Endodermal cell (in vitro differentiated cells): ENCODE results near the gene ZNF582. TPM values are rescaled to one million over a fixed set of nuclear protein-coding genes. Genes with fewer than 3 reads are reported as not detected.
A peak's percentile ranks its signal among the peaks of the same experiment; 100 is the strongest.

Experiments used
- DNase-seq: peaks from one replicate; pipeline ENCODE4 v3.0.0-alpha.2; 2017
- H3K27ac ChIP-seq: 2 replicates; pipeline ENCODE4 v1.5.1; 2013; ENCODE audit warnings: mild to moderate bottlenecking, low read depth, low read length, moderate library complexity
- H3K27me3 ChIP-seq: 2 replicates; pipeline ENCODE4 v1.6.1; 2013; ENCODE audit warnings: mild to moderate bottlenecking, low read length, moderate library complexity; ENCODE audit not compliant: insufficient read depth, control insufficient read depth, poor library complexity, severe bottlenecking
- H3K36me3 ChIP-seq: 2 replicates; pipeline ENCODE4 v1.7.0; 2013; ENCODE audit warnings: mild to moderate bottlenecking, low read length, moderate library complexity; ENCODE audit not compliant: control insufficient read depth, insufficient read depth
- H3K4me1 ChIP-seq: one replicate; pipeline ENCODE4 v1.7.0; 2013; ENCODE audit warnings: low read length; ENCODE audit not compliant: control insufficient read depth, insufficient read depth
- H3K4me3 ChIP-seq: 2 replicates; pipeline ENCODE4 v1.5.1; 2013; ENCODE audit warnings: mild to moderate bottlenecking, low read length, moderate library complexity
- H3K9ac ChIP-seq: 2 replicates; pipeline ENCODE4 v1.6.1; 2013; ENCODE audit warnings: mild to moderate bottlenecking, low read length, moderate library complexity; ENCODE audit not compliant: poor library complexity, severe bottlenecking; ENCODE audit errors: extremely low read depth
- H3K9me3 ChIP-seq: 2 replicates; pipeline ENCODE4 v1.6.1; 2013; ENCODE audit warnings: mild to moderate bottlenecking, low read length, moderate library complexity; ENCODE audit not compliant: control insufficient read depth
- H3K27ac Mint-ChIP-seq: 2 replicates; pipeline ENCODE4 v1.8.0; 2020; ENCODE audit warnings: mixed read lengths
- H3K27me3 Mint-ChIP-seq: 2 replicates; pipeline ENCODE4 v1.8.0; 2021; ENCODE audit warnings: mild to moderate bottlenecking, mixed read lengths; ENCODE audit not compliant: insufficient read depth
- H3K36me3 Mint-ChIP-seq: 2 replicates; pipeline ENCODE4 v1.8.0; 2020; ENCODE audit warnings: low read depth, mixed read lengths
- H3K4me1 Mint-ChIP-seq: 2 replicates; pipeline ENCODE4 v1.8.0; 2020; ENCODE audit warnings: mixed read lengths
- H3K4me3 Mint-ChIP-seq: 2 replicates; pipeline ENCODE4 v1.8.0; 2020; ENCODE audit warnings: mild to moderate bottlenecking, moderate library complexity, mixed read lengths
- H3K9me3 Mint-ChIP-seq: 2 replicates; pipeline ENCODE4 v1.8.0; 2020; ENCODE audit warnings: mild to moderate bottlenecking, mixed read lengths
- CTCF ChIP-seq: fragments of 200-600 bp; sonication (generic); conservative IDR thresholded peaks from 2 replicates; pipeline ENCODE4 v1.5.0; 2021; ENCODE audit warnings: antibody characterized with exemption, mild to moderate bottlenecking
- WGBS, 2 experiments: methylation state at CpG; one replicate each; pipeline versions ENCODE4 v1.1.5 to v1.1.7; 2013; ENCODE audit warnings: missing lambda C conversion rate in 2 of 2, mixed read lengths in 1 of 2; ENCODE audit not compliant: insufficient coverage in 1 of 2, insufficient read length in 1 of 2; 5-methylcytosine and 5-hydroxymethylcytosine counted together
- long read RNA-seq, 4 experiments: library from polyadenylated mRNA in 2 of 4; library from RNA in 1 of 4; library from capped mRNA in 1 of 4; stranded (forward) in 3 of 4; unstranded in 1 of 4; transcript quantifications; one replicate each; pipeline ENCODE4 v2.0.0, GENCODE V29; 2020 to 2021; ENCODE audit warnings: inconsistent platforms in 1 of 4
- polyA plus RNA-seq, 2 experiments: library from polyadenylated mRNA; stranded (reverse); fragments of 50-300 nt; gene quantifications; one replicate each; pipeline ENCODE4 v1.2.3, GENCODE V29; 2013
- total RNA-seq, 2 donors: library from RNA; stranded (reverse); fragmentation: NEBNext Ultra II Directional in 1 of 2; extraction: Animal tissue kit (Norgen Biotek cat#: 25700) in 1 of 2; gene quantifications; 2 replicates in 1 of 2; 3 replicates in 1 of 2; pipeline ENCODE4 v1.2.1, GENCODE V29; 2021

The ZNF582 gene
- total RNA-seq = 1 to 10 TPM; 6.4 to 6.8 TPM
- 5.6 TPM for polyA plus RNA-seq (2013, experiment 1 of 2)
- polyA plus RNA-seq (2013, experiment 2 of 2) = 4.1 TPM
- long read RNA-seq, experiment 1, partial matches to known transcripts = 0 of 6 reads
- long read RNA-seq, experiment 1, other reads (novel, unspliced or antisense) = 2 of 6 reads
- long read RNA-seq, experiment 2, transcript ZNF582-202 (5 exons, 2,053 nt) = major isoform, 11 of 17 reads
- long read RNA-seq, experiment 2, partial matches to known transcripts = 0 of 17 reads
- long read RNA-seq, experiment 2, other reads (novel, unspliced or antisense) = 4 of 17 reads
- long read RNA-seq, experiment 3, transcript ZNF582-202 (5 exons, 2,053 nt) = major isoform, 18 of 28 reads
- long read RNA-seq, experiment 3, partial matches to known transcripts = 3 of 28 reads
- long read RNA-seq, experiment 3, other reads (novel, unspliced or antisense) = 3 of 28 reads
- long read RNA-seq, experiment 4, partial matches to known transcripts = 0 of 5 reads
- long read RNA-seq, experiment 4, other reads (novel, unspliced or antisense) = 3 of 5 reads

- Mint-ChIP-seq H3K36me3 (peaks cover 75% of the 10 kb centered on the region), H3K9me3 (peaks cover 46% of the 10 kb centered on the region), H3K27me3 (peaks cover 2% of the 10 kb centered on the region), H3K4me1 (peaks cover 2% of the 10 kb centered on the region), H3K27ac (peak within 1 kb of the TSS; percentile 93), H3K4me3 (peak within 1 kb of the TSS; percentile 82)
- H3K36me3 ChIP-seq = peaks cover 23% of the 10 kb centered on the region
- 10 to 22% methylated on average over 27 to 73 of the region's 73 CpGs for WGBS, 2 experiments
- peak within 1 kb of the TSS; percentile 87 for H3K9ac ChIP-seq
- no peaks in the 10 kb centered on the region for H3K27me3 ChIP-seq
- no peaks in the 10 kb centered on the region for H3K4me1 ChIP-seq
- peak; percentile 88 for TF ChIP-seq CTCF
- DNase-seq = peak; percentile 97
- H3K27ac ChIP-seq = peak within 1 kb of the TSS; percentile 96
- peak within 1 kb of the TSS; percentile 90 for H3K4me3 ChIP-seq
- H3K9me3 ChIP-seq = peaks cover 45% of the 10 kb centered on the region
These were observed at the start of gene ZNF582 for GRCh38 chr19:56393119-56394012. Gene ZNF582 (minus strand): TSS chr19:56393534. CDS start chr19:56391752, 1,782 bp downstream.

GRCh38 chr19:56441206-56441792, 48.0 kb upstream of the ZNF582 start:
- Histone ChIP-seq H3K27me3 (no peaks in the 10 kb centered on the region), H3K9ac (no peak overlapping the region), H3K36me3 (no peaks in the 10 kb centered on the region), H3K9me3 (peaks cover 83% of the 10 kb centered on the region), H3K27ac (no peak overlapping the region), H3K4me1 (no peaks in the 10 kb centered on the region), H3K4me3 (peak overlapping the region; percentile 30)
- Mint-ChIP-seq H3K4me3 (no peak overlapping the region), H3K9me3 (peaks cover 76% of the 10 kb centered on the region), H3K36me3 (no peaks in the 10 kb centered on the region), H3K27ac (no peak overlapping the region), H3K27me3 (no peaks in the 10 kb centered on the region), H3K4me1 (no peaks in the 10 kb centered on the region)
- DNase-seq = no peak
- 85 to 86% methylated on average over 5 of the region's 8 CpGs for WGBS, 2 experiments
- no peak for TF ChIP-seq CTCF

- Mint-ChIP-seq H3K36me3 (peaks cover 51% of the 10 kb centered on the region), H3K27me3 (no peaks in the 10 kb centered on the region), H3K4me3 (no peak overlapping the region), H3K9me3 (peaks cover 95% of the 10 kb centered on the region), H3K4me1 (no peaks in the 10 kb centered on the region), H3K27ac (no peak overlapping the region)
- Histone ChIP-seq H3K27me3 (no peaks in the 10 kb centered on the region), H3K9me3 (peaks cover 98% of the 10 kb centered on the region), H3K4me3 (peak overlapping the region; percentile 50), H3K36me3 (peaks cover 47% of the 10 kb centered on the region), H3K4me1 (no peaks in the 10 kb centered on the region), H3K27ac (no peak overlapping the region), H3K9ac (no peak overlapping the region)
- DNase-seq = no peak
- 89 to 100% methylated on average over 1 of the region's 1 CpG for WGBS, 2 experiments
- TF ChIP-seq CTCF = no peak
These were observed 30.6 kb upstream of the ZNF582 start for GRCh38 chr19:56423985-56424353.
